Endothelial cell of umbilical vein (primary cell): ENCODE measurements around the gene ITGB1BP1. TPM values are rescaled to one million over a fixed set of nuclear protein-coding genes. Genes with fewer than 3 reads are reported as not detected.

Experiments
- Bru-seq: library from RNA; stranded (reverse); fragments of 400-500 nt; gene quantifications from one replicate; lab custom pipeline; 2021; lab: Mats Ljungman, UMichigan
- BruChase-seq, 2 experiments: library from RNA; stranded (reverse); fragments of 400-500 nt; gene quantifications; one replicate each; lab custom pipeline; 2021; lab: Mats Ljungman, UMichigan
- BruUV-seq: library from RNA; stranded (reverse); fragments of 400-500 nt; replicated peaks from 2 replicates; lab custom pipeline; 2021; lab: Mats Ljungman, UMichigan
- CTCF ChIA-PET: fragments of 300-600, 350-600 bp; sonication (Branson Sonifier 250); formaldehyde crosslinking; loops from one replicate; lab custom pipeline; 2021; ENCODE audit warnings: antibody characterized with exemption, inconsistent platforms; lab: Charles Lee
- POLR2A ChIA-PET: fragments of 300-600, 350-600 bp; sonication (Branson Sonifier 250); formaldehyde crosslinking; loops from one replicate; lab custom pipeline; 2021; ENCODE audit warnings: antibody characterized with exemption, inconsistent platforms; lab: Charles Lee
- DNase-seq: peaks from one replicate; pipeline ENCODE4 v3.0.0-alpha.2; 2011; ENCODE audit warnings: low read depth, low spot score
- FAIRE-seq: peaks from 2 replicates; lab custom pipeline; 2011; peaks lifted over from hg19 to GRCh38; lab: Jason Lieb, UNC
- H2AFZ ChIP-seq: 2 replicates; pipeline ENCODE4 v1.6.0; 2012; ENCODE audit warnings: low read depth, low read length, control low read depth, inconsistent platforms
- H3K27ac ChIP-seq: 2 replicates; pipeline ENCODE4 v1.5.1; 2011; ENCODE audit warnings: low read depth, mild to moderate bottlenecking, control low read depth, low read length, moderate library complexity; ENCODE audit not compliant: insufficient read depth
- H3K27me3 ChIP-seq, 2 experiments: 2 replicates each; pipeline versions ENCODE4 v1.6.0 to v1.6.1; 2011; ENCODE audit warnings: low read length in 2 of 2, mixed read lengths in 1 of 2; ENCODE audit not compliant: control insufficient read depth in 2 of 2, insufficient read depth in 2 of 2
- H3K36me3 ChIP-seq, 2 experiments: 2 replicates in 1 of 2; 3 replicates in 1 of 2; pipeline ENCODE4 v1.5.1; 2011; ENCODE audit warnings: low read length in 2 of 2, mild to moderate bottlenecking in 1 of 2, moderate library complexity in 1 of 2; ENCODE audit not compliant: control insufficient read depth in 2 of 2, insufficient read depth in 2 of 2; ENCODE audit errors: extremely low read depth in 1 of 2
- H3K4me1 ChIP-seq: 3 replicates; pipeline ENCODE4 v1.5.1; 2011; ENCODE audit warnings: mild to moderate bottlenecking, low read length; ENCODE audit not compliant: control insufficient read depth, insufficient read depth; ENCODE audit errors: extremely low read depth
- H3K4me2 ChIP-seq: 2 replicates; pipeline ENCODE4 v1.6.1; 2011; ENCODE audit warnings: low read length, control low read depth, mixed read lengths; ENCODE audit not compliant: insufficient read depth
- H3K4me3 ChIP-seq, 3 experiments: fragments of 200-600 bp in 1 of 3; sonication (generic), shearing (Covaris generic) in 1 of 3; replicated peaks in 1 of 3; 2 replicates each; pipeline ENCODE4 v1.5.1; 2011 to 2016; ENCODE audit warnings: control low read depth in 3 of 3, low read length in 3 of 3, mild to moderate bottlenecking in 2 of 3, inconsistent platforms in 1 of 3, low read depth in 1 of 3, moderate library complexity in 1 of 3; ENCODE audit not compliant: insufficient read depth in 1 of 3
- H3K79me2 ChIP-seq: 2 replicates; pipeline ENCODE4 v1.6.0; 2012; ENCODE audit warnings: low read length, inconsistent platforms; ENCODE audit not compliant: control insufficient read depth, insufficient read depth
- H3K9ac ChIP-seq: replicated peaks from 2 replicates; pipeline ENCODE3; 2011; ENCODE audit warnings: low read length, control low read depth; ENCODE audit not compliant: insufficient read depth; ENCODE audit errors: extremely low read depth
- H3K9me1 ChIP-seq: replicated peaks from 3 replicates; pipeline ENCODE4 v1.6.0; 2011; ENCODE audit warnings: mild to moderate bottlenecking, low read length; ENCODE audit not compliant: control insufficient read depth, insufficient read depth; ENCODE audit errors: extremely low read depth
- H3K9me3 ChIP-seq: replicated peaks from 2 replicates; pipeline ENCODE4 v1.5.1; 2012; ENCODE audit warnings: low read length, inconsistent platforms; ENCODE audit not compliant: control insufficient read depth, insufficient read depth
- H4K20me1 ChIP-seq: replicated peaks from 2 replicates; pipeline ENCODE3; 2011; ENCODE audit warnings: mild to moderate bottlenecking, low read length; ENCODE audit not compliant: control insufficient read depth, insufficient read depth; ENCODE audit errors: extremely low read depth
- CTCF ChIP-seq, 2 donors: IDR thresholded peaks; 1 replicate in 1 of 2; 2 replicates in 1 of 2; pipeline ENCODE4 v1.5.1; 2011; ENCODE audit warnings: low read length in 2 of 2, mild to moderate bottlenecking in 2 of 2, moderate library complexity in 2 of 2, control low read depth in 1 of 2, inconsistent platforms in 1 of 2, low read depth in 1 of 2; ENCODE audit not compliant: insufficient read depth in 1 of 2; ENCODE audit errors: extremely low read depth in 1 of 2
- FOS ChIP-seq: IDR thresholded peaks from 2 replicates; pipeline ENCODE4 v1.6.1; 2011; ENCODE audit warnings: mild to moderate bottlenecking, low read length, moderate library complexity, borderline replicate concordance; ENCODE audit not compliant: insufficient read depth
- GATA2 ChIP-seq: IDR thresholded peaks from 2 replicates; pipeline ENCODE4 v1.7.0; 2011; ENCODE audit warnings: low read depth, mild to moderate bottlenecking, moderate library complexity, mixed read lengths, low read length; ENCODE audit not compliant: insufficient read length, insufficient read depth
- JUN ChIP-seq: IDR thresholded peaks from 2 replicates; pipeline ENCODE4 v1.6.1; 2011; ENCODE audit warnings: borderline replicate concordance, low read depth; ENCODE audit not compliant: insufficient read length, insufficient read depth
- MAX ChIP-seq: IDR thresholded peaks from 2 replicates; pipeline ENCODE4 v1.6.1; 2011; ENCODE audit not compliant: insufficient read depth, insufficient read length
- POLR2A ChIP-seq: IDR thresholded peaks from 2 replicates; pipeline ENCODE4 v1.6.1; 2012; ENCODE audit warnings: low read depth, mild to moderate bottlenecking, control low read depth, low read length
- POLR2AphosphoS5 ChIP-seq: IDR thresholded peaks from 2 replicates; pipeline ENCODE4 v1.6.1; 2012; ENCODE audit warnings: low read depth, mild to moderate bottlenecking, control low read depth, low read length, moderate library complexity; ENCODE audit not compliant: insufficient read depth
- dilution Hi-C: fragments of 300-500 bp; cut with MboI; formaldehyde crosslinking; loops from one replicate; pipeline ENCODE4 v1.15.0; 2019; ENCODE audit warnings: low sequenced_read_pairs; ENCODE audit not compliant: extremely low pct_ligation_motif_present
- intact Hi-C: fragments of 100-400 bp; cut with micrococcal nuclease; formaldehyde crosslinking; loops from one replicate; pipeline ENCODE4 v1.10.0; 2022
- long read RNA-seq: library from polyadenylated mRNA; stranded (forward); transcript quantifications from one replicate; pipeline ENCODE4 v2.0.0, GENCODE V29; 2021
- polyA minus RNA-seq, 3 experiments: library from RNA; depleted of rRNA, polyadenylated mRNA; stranded (reverse); fragments of >200 nt; gene quantifications; 1 replicate in 1 of 3; 2 replicates in 2 of 3; pipeline ENCODE4 v1.2.3, GENCODE V29; 2011
- polyA plus RNA-seq, 4 experiments: library from polyadenylated mRNA; depleted of rRNA in 3 of 4; stranded (reverse) in 3 of 4; unstranded in 1 of 4; fragments of >200 nt; gene quantifications; 2 replicates each; pipeline versions ENCODE4 v1.2.1 to v1.2.3, GENCODE V29; 2011 to 2012; ENCODE audit warnings: missing spikeins in 1 of 4
- total RNA-seq: library from RNA; stranded (reverse); gene quantifications from 2 replicates; pipeline ENCODE4 v1.2.3, GENCODE V29; 2021

ITGB1BP1 gene
- total RNA-seq = 95.5 and 170 TPM in 2 replicates
- polyA plus RNA-seq = 43.3 and 45.0 TPM in 2 replicates
- polyA plus RNA-seq (2011; cell fraction: cytosol; rRNA removed) = 77.1 and 81.9 TPM in 2 replicates
- polyA plus RNA-seq (2011; cell fraction: nucleus; rRNA removed) = 60.3 and 66.0 TPM in 2 replicates
- 135 and 188 TPM in 2 replicates for polyA plus RNA-seq (2012)
- polyA minus RNA-seq = 22.1 and 25.2 TPM in 2 replicates
- polyA minus RNA-seq (2011; cell fraction: cytosol; rRNA and poly(A)+ RNA removed) = 55.0 TPM
- polyA minus RNA-seq (2011; cell fraction: nucleus; rRNA and poly(A)+ RNA removed) = 11.1 and 14.7 TPM in 2 replicates
- percentile 82 among the genes with signal in this experiment for Bru-seq, nascent RNA
- percentile 90 among the genes with signal in this experiment for BruChase-seq, experiment 1, labeled RNA remaining after a 6-hour chase
- percentile 92 among the genes with signal in this experiment for BruChase-seq, experiment 2, labeled RNA remaining after a 2-hour chase
- long read RNA-seq, full-length matches to known transcripts = 96 of 168 reads
- long read RNA-seq, partial matches to known transcripts = 3 of 168 reads
- long read RNA-seq, other reads (novel, unspliced or antisense) = 69 of 168 reads

GRCh38 chr2:9423100-9423921 lies at the start of gene ITGB1BP1, which contains the start of gene CPSF3:
TSS of gene ITGB1BP1 (minus strand) at chr2:9423528. CDS start at chr2:9418697, 4,831 bp downstream.
TSS of gene CPSF3 (plus strand) at chr2:9423654. CDS start at chr2:9423774, 120 bp downstream.
- peak; percentile 96 for DNase-seq
- Histone ChIP-seq H3K4me1 (peaks cover 16% of the 10 kb centered on the region), H4K20me1 (no peaks in the 10 kb centered on the region), H3K4me2 (peak within 1 kb of the TSS; percentile 86), H3K27me3 (no peaks in the 10 kb centered on the region), H3K36me3 (no peaks in the 10 kb centered on the region), H3K27ac (peak within 1 kb of the TSS; percentile 62), H3K79me2 (peaks cover 50% of the 10 kb centered on the region), H3K9me1 (no peaks in the 10 kb centered on the region), H3K9ac (peak within 1 kb of the TSS; percentile 90), H3K4me3 (peak within 1 kb of the TSS; percentile 52 to 98 (median 75)), H2AFZ (peak within 1 kb of the TSS; percentile 80), H3K9me3 (no peaks in the 10 kb centered on the region)
- CTCF ChIA-PET = interaction anchor here (0.8 to 1.6 kb wide), 3 partner anchors 23 to 280 kb away, joined by 3 read pairs; no protein-coding TSS in a partner anchor
- dilution Hi-C loops = no loop called here
- intact Hi-C loops = loop anchor here (1.0 to 5.0 kb wide), 5 partner anchors 52 to 281 kb away; partner anchors contain the start of genes ASAP2 and YWHAQ
- no TSS peak for BruUV-seq
- TF ChIP-seq FOS (no peak), GATA2 (no peak), JUN (no peak), MAX (no peak), POLR2A (peak; percentile 76), CTCF (IDR thresholded peaks at IDR 0.05; ENCODE audit: extremely low read depth in 1 of 2, insufficient read depth in 1 of 2, low read depth in 1 of 2, low read length in 2 of 2) (no peak), POLR2AphosphoS5 (peak; percentile 94)
- POLR2A ChIA-PET = no interaction called here
- peak; percentile 94 for FAIRE-seq
